GM18951 (cell line): ENCODE measurements around the gene GRIK5.

Experiments used
- POLR2A ChIP-seq: IDR thresholded peaks from 4 replicates; pipeline ENCODE4 v1.6.1; 2011; ENCODE audit warnings: mild to moderate bottlenecking; ENCODE audit not compliant: insufficient read length, insufficient read depth; ENCODE audit errors: extremely low read depth
- in situ Hi-C: fragments of 300-500 bp; cut with MboI; formaldehyde crosslinking; loops from one replicate; pipeline ENCODE4 v1.12.0; 2022; ENCODE audit warnings: low sequenced_read_pairs, mixed read lengths, inconsistent platforms; ENCODE audit not compliant: unreplicated experiment

Gene GRIK5

DNA sequence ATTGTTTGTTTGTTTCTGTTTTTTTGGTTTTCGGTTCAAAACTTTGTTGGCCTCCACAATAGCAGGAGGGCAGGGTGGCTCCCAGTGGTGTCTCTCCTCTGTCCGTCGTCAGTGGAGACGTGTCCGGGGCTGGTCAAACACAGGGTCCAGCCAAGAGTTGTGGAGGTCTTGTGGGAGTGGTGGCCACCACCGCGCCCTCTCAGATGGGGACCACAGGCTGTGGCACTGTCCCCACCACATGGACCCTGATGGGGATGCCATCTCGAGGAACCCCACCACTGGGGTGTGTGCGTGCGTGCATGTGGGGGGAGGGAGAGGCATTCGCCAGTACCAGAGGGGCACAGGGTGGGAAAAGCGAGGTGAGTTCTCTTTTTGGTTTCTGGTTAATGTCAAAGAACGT is 19.8 kb upstream of the GRIK5 start:
- no peak for TF ChIP-seq POLR2A

DNA sequence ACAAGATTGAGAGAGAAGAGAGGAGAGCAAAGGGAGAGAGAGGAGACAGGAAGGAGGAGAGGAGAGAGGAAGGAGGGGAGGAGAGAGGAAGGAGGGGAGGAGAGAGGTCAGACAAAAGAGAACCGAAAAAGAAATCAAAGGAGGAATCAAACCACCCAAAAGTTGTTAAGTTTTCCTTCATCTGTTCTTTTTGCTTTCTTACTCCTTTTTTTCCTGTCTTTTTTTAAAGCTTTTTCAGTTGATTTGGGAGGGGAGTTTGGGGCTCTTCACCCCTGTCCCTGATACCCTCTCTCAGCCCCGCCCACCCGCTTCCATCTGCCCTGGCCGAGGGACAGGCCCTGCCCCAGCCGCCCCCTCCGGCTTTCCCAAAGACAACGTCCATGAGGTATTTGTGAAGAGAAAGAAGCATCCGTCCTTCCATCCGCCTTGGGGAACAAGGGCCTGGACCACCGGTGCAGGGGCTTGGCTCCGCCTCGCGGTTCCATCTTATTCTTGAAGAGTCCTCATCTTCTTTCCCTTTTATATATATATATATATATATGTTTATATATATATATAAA is 19.3 kb upstream of the GRIK5 start:
- in situ Hi-C loops: no loop called here

More for the DNA sequence above, 19.8 kb upstream of the GRIK5 start:
- in situ Hi-C loops: no loop called here

DNA sequence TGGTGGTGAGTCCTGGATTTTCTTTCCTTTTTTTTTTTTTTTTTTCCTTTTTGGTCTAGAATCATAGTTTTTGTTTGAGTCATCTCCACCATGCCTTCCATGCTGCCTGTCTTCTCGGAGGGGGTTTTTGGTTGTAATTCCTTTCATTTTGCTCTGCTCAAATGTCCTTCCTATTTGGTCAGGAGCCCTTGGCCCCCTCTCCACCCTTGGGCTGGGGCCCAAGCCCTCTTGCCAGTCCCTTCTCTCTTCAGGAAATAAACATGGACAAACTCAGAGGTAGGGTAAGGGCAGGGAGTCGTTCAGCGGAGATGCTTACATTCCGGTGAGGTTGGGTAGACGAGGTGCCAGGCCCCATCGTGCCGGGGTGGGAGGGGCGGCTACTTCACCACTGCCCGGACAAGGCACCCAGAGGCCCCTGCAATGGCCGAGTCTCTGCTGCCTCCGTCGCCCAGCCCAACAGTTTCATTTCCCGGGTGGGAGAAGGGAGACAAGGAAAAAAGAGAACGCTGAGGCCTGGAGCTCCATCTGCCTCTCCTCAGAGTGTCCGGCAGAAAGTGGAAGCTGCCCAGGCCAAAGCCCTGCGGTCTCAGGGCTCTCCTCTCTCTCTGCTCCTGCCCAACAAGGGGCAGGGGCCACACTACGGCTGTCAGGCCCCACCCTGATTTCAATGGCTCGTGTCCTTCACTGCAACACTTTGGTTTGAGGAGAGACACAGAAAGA is 18.6 kb upstream of the GRIK5 start:
- in situ Hi-C loops: no loop called here
- TF ChIP-seq POLR2A: no peak

More for the DNA sequence above, 19.3 kb upstream of the GRIK5 start:
- TF ChIP-seq POLR2A: no peak

DNA sequence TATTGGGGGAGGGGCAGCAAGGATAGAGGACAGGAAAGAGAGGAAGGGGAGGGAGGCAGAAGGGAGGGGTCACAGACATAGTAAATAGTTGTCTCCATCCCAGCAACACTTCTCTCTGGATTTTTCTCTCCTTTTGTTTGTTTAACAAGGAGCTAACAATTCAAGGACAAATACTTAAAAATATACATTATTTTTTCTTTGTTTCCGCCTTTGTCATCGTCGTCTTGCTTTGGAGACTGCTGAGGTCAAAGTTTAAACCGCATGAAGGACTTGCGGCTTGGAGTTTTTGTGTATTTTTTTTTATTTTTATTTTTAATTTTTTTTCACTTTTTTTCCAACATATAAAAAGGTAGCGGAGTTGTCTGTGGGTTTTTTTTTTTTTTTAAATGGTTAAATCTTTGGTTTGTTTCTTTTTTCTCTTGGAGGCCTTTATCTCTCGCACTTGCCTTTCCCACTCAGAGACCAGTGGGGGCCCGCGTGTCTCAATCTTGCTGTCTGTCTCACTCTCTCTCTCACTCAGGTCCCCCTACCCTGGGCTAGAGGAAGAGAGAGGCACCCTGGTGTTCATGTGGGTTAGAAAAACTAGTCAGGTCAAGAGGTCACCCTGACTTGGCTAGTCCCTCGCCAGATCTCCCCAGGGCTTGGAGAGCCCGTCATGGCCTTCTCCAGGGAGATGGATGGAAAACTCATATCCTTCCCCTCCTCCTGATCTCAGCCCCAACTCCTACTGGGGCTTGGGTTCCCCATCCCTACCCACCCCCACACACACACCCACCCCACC is 17.0 kb upstream of the GRIK5 start:
- no peak for TF ChIP-seq POLR2A
- in situ Hi-C loops: no loop called here

- in situ Hi-C loops: no loop called here
- TF ChIP-seq POLR2A: no peak
Measured at GRCh38 chr19:42086188-42086736, 16.3 kb upstream of the GRIK5 start.

GRCh38 chr19:42083537-42083936 is 13.5 kb upstream of the GRIK5 start:
- no peak for TF ChIP-seq POLR2A
- in situ Hi-C loops: no loop called here

DNA sequence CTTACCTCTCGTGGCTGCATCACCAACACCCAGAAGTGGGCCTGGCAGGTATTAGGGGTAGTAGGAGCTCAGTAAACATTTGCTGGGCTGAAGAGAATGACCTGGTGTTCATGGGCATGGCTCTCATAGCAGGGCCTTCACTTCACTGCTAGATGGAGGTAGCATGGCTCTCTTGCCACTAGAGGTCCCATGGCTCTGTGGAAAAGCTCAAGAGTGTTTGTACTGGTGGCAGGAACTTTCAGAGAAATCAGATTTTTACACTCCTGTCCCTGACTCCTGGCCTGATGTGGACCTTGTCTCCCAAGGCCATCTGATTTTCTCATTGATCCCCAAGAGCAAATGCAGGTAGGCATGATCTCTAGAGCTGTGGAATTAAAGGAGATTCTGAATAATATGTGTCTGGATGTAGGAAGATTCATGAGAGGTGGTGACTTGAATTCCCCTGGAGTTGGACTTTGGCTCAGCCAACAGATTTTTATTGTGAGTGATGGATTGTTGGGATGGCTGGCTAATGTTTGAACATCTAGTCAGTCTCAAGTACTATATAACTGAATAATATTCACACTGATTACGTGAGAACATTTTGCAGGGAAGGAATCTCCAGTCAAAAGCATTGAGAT is 11.7 kb upstream of the GRIK5 start:
- in situ Hi-C loops: no loop called here
- no peak for TF ChIP-seq POLR2A

DNA sequence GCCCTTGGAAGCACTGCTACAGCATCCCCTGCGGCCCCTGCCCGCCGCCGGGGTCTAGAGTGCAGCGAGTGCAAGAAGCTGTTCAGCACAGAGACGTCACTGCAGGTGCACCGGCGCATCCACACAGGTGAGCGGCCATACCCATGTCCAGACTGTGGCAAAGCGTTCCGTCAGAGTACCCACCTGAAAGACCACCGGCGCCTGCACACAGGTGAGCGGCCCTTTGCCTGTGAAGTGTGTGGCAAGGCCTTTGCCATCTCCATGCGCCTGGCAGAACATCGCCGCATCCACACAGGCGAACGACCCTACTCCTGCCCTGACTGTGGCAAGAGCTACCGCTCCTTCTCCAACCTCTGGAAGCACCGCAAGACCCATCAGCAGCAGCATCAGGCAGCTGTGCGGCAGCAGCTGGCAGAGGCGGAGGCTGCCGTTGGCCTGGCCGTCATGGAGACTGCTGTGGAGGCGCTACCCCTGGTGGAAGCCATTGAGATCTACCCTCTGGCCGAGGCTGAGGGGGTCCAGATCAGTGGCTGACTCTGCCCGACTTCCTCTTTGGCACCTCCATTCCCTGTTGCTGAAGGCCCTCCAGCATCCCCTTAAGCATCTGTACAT is 10.9 kb upstream of the GRIK5 start:
- in situ Hi-C loops: no loop called here
- no peak for TF ChIP-seq POLR2A

- in situ Hi-C loops: no loop called here
Measured at GRCh38 chr19:42079886-42080763, 10.1 kb upstream of the GRIK5 start.

DNA sequence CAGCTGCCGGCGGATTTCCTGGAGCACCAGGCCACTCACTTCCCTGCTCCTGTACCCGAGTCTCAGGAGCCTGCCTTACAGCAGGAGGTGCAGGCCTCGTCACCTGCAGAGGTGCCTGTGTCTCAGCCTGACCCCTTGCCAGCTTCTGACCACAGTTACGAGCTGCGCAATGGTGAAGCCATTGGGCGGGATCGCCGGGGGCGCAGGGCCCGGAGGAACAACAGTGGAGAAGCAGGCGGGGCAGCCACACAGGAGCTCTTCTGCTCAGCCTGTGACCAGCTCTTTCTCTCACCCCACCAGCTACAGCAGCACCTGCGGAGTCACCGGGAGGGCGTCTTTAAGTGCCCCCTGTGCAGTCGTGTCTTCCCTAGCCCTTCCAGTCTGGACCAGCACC is 9.3 kb upstream of the GRIK5 start:
- in situ Hi-C loops: no loop called here
- TF ChIP-seq POLR2A: no peak

More at GRCh38 chr19:42079886-42080763, 10.1 kb upstream of the GRIK5 start:
- no peak for TF ChIP-seq POLR2A

- in situ Hi-C loops: no loop called here
- TF ChIP-seq POLR2A: no peak
Measured at GRCh38 chr19:42078538-42079275, 8.7 kb upstream of the GRIK5 start.
